Neural progenitor cell (in vitro differentiated cells): ENCODE data around the gene EEF1AKMT4. TPM values are rescaled to one million over a fixed set of nuclear protein-coding genes. Genes with fewer than 3 reads are reported as not detected.

Experiments
- DNase-seq: peaks from one replicate; pipeline ENCODE4 v3.0.0-alpha.2; 2016; ENCODE audit warnings: low spot score
- H2AFZ ChIP-seq: fragments of 200-600 bp; sonication (generic); replicated peaks from 2 replicates; pipeline ENCODE4 v1.6.1; 2016; ENCODE audit warnings: antibody characterized with exemption
- H3F3A ChIP-seq: fragments of 200-600 bp; sonication (generic); 2 replicates; pipeline ENCODE4 v1.6.1; 2016; ENCODE audit warnings: antibody characterized with exemption, low read depth
- H3K27ac ChIP-seq: fragments of 200-600 bp; sonication (generic); 2 replicates; pipeline ENCODE4 v1.5.1; 2016; ENCODE audit warnings: mild to moderate bottlenecking
- H3K27me3 ChIP-seq: fragments of 200-600 bp; sonication (generic); 2 replicates; pipeline ENCODE4 v1.6.1; 2016; ENCODE audit warnings: mild to moderate bottlenecking, moderate library complexity
- H3K36me3 ChIP-seq: fragments of 200-600 bp; sonication (generic); 2 replicates; pipeline ENCODE4 v1.5.1; 2016
- H3K4me1 ChIP-seq: fragments of 200-600 bp; sonication (generic); 2 replicates; pipeline ENCODE4 v1.6.1; 2016; ENCODE audit warnings: mixed run types
- H3K4me2 ChIP-seq: fragments of 200-600 bp; sonication (generic); 2 replicates; pipeline ENCODE4 v1.6.1; 2016
- H3K4me3 ChIP-seq: fragments of 200-600 bp; sonication (generic); 2 replicates; pipeline ENCODE4 v1.5.1; 2016
- H3K79me2 ChIP-seq: fragments of 200-600 bp; sonication (generic); 2 replicates; pipeline ENCODE4 v1.6.1; 2016; ENCODE audit warnings: low read depth
- H3K9ac ChIP-seq: fragments of 200-600 bp; sonication (generic); 2 replicates; pipeline ENCODE4 v1.6.1; 2016
- H3K9me3 ChIP-seq: fragments of 200-600 bp; sonication (generic); 2 replicates; pipeline ENCODE4 v1.5.1; 2016; ENCODE audit warnings: low read depth
- H4K20me1 ChIP-seq: fragments of 200-600 bp; sonication (generic); 2 replicates; pipeline ENCODE4 v1.6.1; 2016; ENCODE audit warnings: low read depth
- H3K27ac Mint-ChIP-seq: 3 replicates; pipeline ENCODE4 v1.8.0; 2021; ENCODE audit warnings: mixed read lengths
- H3K27me3 Mint-ChIP-seq: 2 replicates; pipeline ENCODE4 v1.8.0; 2022; ENCODE audit warnings: low read depth, mild to moderate bottlenecking, inconsistent platforms, moderate library complexity, mixed read lengths; ENCODE audit not compliant: insufficient read depth
- H3K36me3 Mint-ChIP-seq: 3 replicates; pipeline ENCODE4 v1.8.0; 2021; ENCODE audit warnings: mixed read lengths
- H3K4me1 Mint-ChIP-seq: 3 replicates; pipeline ENCODE4 v1.8.0; 2021; ENCODE audit warnings: mixed read lengths
- H3K4me3 Mint-ChIP-seq: 3 replicates; pipeline ENCODE4 v1.8.0; 2021; ENCODE audit warnings: mild to moderate bottlenecking, moderate library complexity, mixed read lengths
- H3K9me3 Mint-ChIP-seq: 3 replicates; pipeline ENCODE4 v1.8.0; 2020; ENCODE audit warnings: mixed read lengths
- CTCF ChIP-seq: fragments of 200-600 bp; sonication (generic); IDR thresholded peaks from 2 replicates; pipeline ENCODE4 v1.5.1; 2017; ENCODE audit warnings: antibody characterized with exemption, mild to moderate bottlenecking
- EZH2 ChIP-seq: fragments of 200-600 bp; sonication (generic); IDR thresholded peaks from 2 replicates; pipeline ENCODE4 v1.6.1; 2017; ENCODE audit warnings: antibody characterized with exemption, mild to moderate bottlenecking, moderate library complexity
- EZH2phosphoT487 ChIP-seq: fragments of 200-600 bp; sonication (generic); IDR thresholded peaks from 2 replicates; pipeline ENCODE4 v1.6.1; 2017; ENCODE audit warnings: antibody characterized with exemption
- total RNA-seq: library from RNA; depleted of rRNA; stranded (reverse); fragments of >200 nt; gene quantifications from 2 replicates; pipeline ENCODE4 v1.2.3, GENCODE V29; 2015; ENCODE audit warnings: low replicate concordance

Gene EEF1AKMT4
- total RNA-seq, 1 donor from 2014 or later: 3.7 TPM

- H3K79me2 ChIP-seq: no peaks in the 10 kb centered on the region
- Mint-ChIP-seq H3K27me3 (peaks cover 8% of the 10 kb centered on the region), H3K4me3 (no peak overlapping the region), H3K9me3 (no peaks in the 10 kb centered on the region), H3K36me3 (no peaks in the 10 kb centered on the region), H3K27ac (no peak overlapping the region), H3K4me1 (no peaks in the 10 kb centered on the region)
- H3K4me1 ChIP-seq: no peaks in the 10 kb centered on the region
- H3K9ac ChIP-seq: no peak overlapping the region
- no peak overlapping the region for H2AFZ ChIP-seq
- H3K27ac ChIP-seq: no peak overlapping the region
- DNase-seq: no peak
- H3F3A ChIP-seq: no peaks in the 10 kb centered on the region
- H3K27me3 ChIP-seq: peaks cover 6% of the 10 kb centered on the region
- H3K4me2 ChIP-seq: no peak overlapping the region
- no peaks in the 10 kb centered on the region for H3K36me3 ChIP-seq
- no peak overlapping the region for H3K4me3 ChIP-seq
- no peak for TF ChIP-seq CTCF
- no peak for TF ChIP-seq EZH2
- no peak for TF ChIP-seq EZH2phosphoT487
- H3K9me3 ChIP-seq: no peaks in the 10 kb centered on the region
- no peaks in the 10 kb centered on the region for H4K20me1 ChIP-seq
Measured at GRCh38 chr3:184291738-184292445, 42.4 kb downstream of the EEF1AKMT4 start.

GRCh38 chr3:184295771-184296170 is 46.3 kb downstream of the EEF1AKMT4 start:
- peaks cover 17% of the 10 kb centered on the region for H3K79me2 ChIP-seq
- no peak overlapping the region for H2AFZ ChIP-seq
- H3K27ac ChIP-seq: no peak overlapping the region
- Mint-ChIP-seq H3K4me1 (peaks cover 17% of the 10 kb centered on the region), H3K27ac (no peak overlapping the region), H3K9me3 (no peaks in the 10 kb centered on the region), H3K27me3 (peaks cover 5% of the 10 kb centered on the region), H3K36me3 (peaks cover 3% of the 10 kb centered on the region), H3K4me3 (no peak overlapping the region)
- H3K9ac ChIP-seq: no peak overlapping the region
- no peaks in the 10 kb centered on the region for H3K36me3 ChIP-seq
- peaks cover 14% of the 10 kb centered on the region for H4K20me1 ChIP-seq
- H3K4me3 ChIP-seq: no peak overlapping the region
- H3K27me3 ChIP-seq: peaks cover 3% of the 10 kb centered on the region
- no peak overlapping the region for H3K4me2 ChIP-seq
- peaks cover 8% of the 10 kb centered on the region for H3K4me1 ChIP-seq
- peaks cover 9% of the 10 kb centered on the region for H3F3A ChIP-seq
- no peak for DNase-seq
- TF ChIP-seq EZH2 (no peak), EZH2phosphoT487 (no peak), CTCF (no peak)
- no peaks in the 10 kb centered on the region for H3K9me3 ChIP-seq

- peaks cover 5% of the 10 kb centered on the region for H3K27me3 Mint-ChIP-seq
- Histone ChIP-seq H3K9me3 (no peaks in the 10 kb centered on the region), H3K4me3 (no peak overlapping the region), H3K9ac (no peak overlapping the region), H2AFZ (no peak overlapping the region), H3K79me2 (peaks cover 26% of the 10 kb centered on the region), H3K27ac (no peak overlapping the region), H3K4me2 (no peak overlapping the region), H3K36me3 (no peaks in the 10 kb centered on the region), H3K27me3 (peaks cover 3% of the 10 kb centered on the region), H3F3A (peaks cover 9% of the 10 kb centered on the region), H3K4me1 (peaks cover 8% of the 10 kb centered on the region), H4K20me1 (peaks cover 16% of the 10 kb centered on the region)
- no peak for TF ChIP-seq CTCF
- no peak for TF ChIP-seq EZH2
- no peak for TF ChIP-seq EZH2phosphoT487
- no peaks in the 10 kb centered on the region for H3K9me3 Mint-ChIP-seq
- no peak overlapping the region for H3K4me3 Mint-ChIP-seq
- H3K27ac Mint-ChIP-seq: no peak overlapping the region
- H3K36me3 Mint-ChIP-seq: peaks cover 4% of the 10 kb centered on the region
- H3K4me1 Mint-ChIP-seq: peaks cover 17% of the 10 kb centered on the region
- peak; percentile 21 for DNase-seq
Measured at GRCh38 chr3:184296616-184297015, 47.1 kb downstream of the EEF1AKMT4 start.
